GM12878 (cell line): ENCODE data around the gene BBS1. TPM values are rescaled to one million over a fixed set of nuclear protein-coding genes. Genes with fewer than 3 reads are reported as not detected.

Experiments
- ATAC-seq: fragments of 200-7000 bp; cut with Tn5 transposase; 3 replicates; pipeline ENCODE4 v1.9.1; 2020; ENCODE audit warnings: mild to moderate bottlenecking, moderate library complexity
- BruUV-seq: library from RNA; stranded (reverse); fragments of 400-500 nt; replicated peaks from 2 replicates; lab custom pipeline; 2021; lab: Mats Ljungman, UMichigan
- CTCF ChIA-PET: fragments of 300-600 bp; sonication (Branson Sonifier 250); formaldehyde crosslinking; extraction: SDS; loops from one replicate; lab custom pipeline; 2021; ENCODE audit warnings: inconsistent platforms; lab: Yijun Ruan, JAX
- POLR2A ChIA-PET: fragments of 350-600 bp; formaldehyde crosslinking; extraction: SDS; loops from one replicate; lab custom pipeline; 2021; ENCODE audit warnings: inconsistent platforms; lab: Charles Lee
- RAD21 ChIA-PET: fragments of 300-600 bp; sonication (Branson Sonifier 250); formaldehyde crosslinking; loops from one replicate; lab custom pipeline; 2023; ENCODE audit warnings: antibody characterized with exemption; ENCODE audit not compliant: unreplicated experiment; lab: Charles Lee
- SMC1A ChIA-PET: fragments of 300-600 bp; sonication (Branson Sonifier 250); formaldehyde crosslinking; loops from one replicate; lab custom pipeline; 2023; ENCODE audit not compliant: unreplicated experiment, uncharacterized antibody; lab: Charles Lee
- DNase-seq: peaks from one replicate; pipeline ENCODE4 v3.0.0-alpha.2; 2011; ENCODE audit warnings: low read depth, low spot score
- FAIRE-seq: peaks from 3 replicates; lab custom pipeline; 2011; peaks lifted over from hg19 to GRCh38; lab: Jason Lieb, UNC
- H2AFZ ChIP-seq: 2 replicates; pipeline ENCODE4 v1.6.0; 2011; ENCODE audit warnings: low read depth, low read length, control low read depth; ENCODE audit not compliant: control insufficient read depth
- H3K27ac ChIP-seq: 2 replicates; pipeline ENCODE4 v1.5.1; 2011; ENCODE audit warnings: control low read depth; ENCODE audit not compliant: control insufficient read depth, insufficient read depth
- H3K27me3 ChIP-seq, 2 experiments: replicated peaks in 1 of 2; 2 replicates each; pipeline versions ENCODE4 v1.6.0 to v1.6.1; 2011; ENCODE audit warnings: low read length in 1 of 2; ENCODE audit not compliant: control insufficient read depth in 2 of 2, insufficient read depth in 2 of 2
- H3K36me3 ChIP-seq, 2 experiments: 2 replicates each; pipeline ENCODE4 v1.5.1; 2011; ENCODE audit warnings: low read length in 1 of 2; ENCODE audit not compliant: control insufficient read depth in 2 of 2, insufficient read depth in 2 of 2
- H3K4me1 ChIP-seq: 2 replicates; pipeline ENCODE4 v1.6.1; 2011; ENCODE audit warnings: mild to moderate bottlenecking, low read length, moderate library complexity, mixed read lengths; ENCODE audit not compliant: control insufficient read depth, insufficient read depth
- H3K4me2 ChIP-seq: 2 replicates; pipeline ENCODE4 v1.6.0; 2011; ENCODE audit warnings: control low read depth; ENCODE audit not compliant: control insufficient read depth, insufficient read depth
- H3K4me3 ChIP-seq: fragments of 200-600 bp; sonication (generic); 2 replicates; pipeline ENCODE4 v1.5.1; 2016
- H3K79me2 ChIP-seq: 2 replicates; pipeline ENCODE4 v1.6.0; 2011; ENCODE audit warnings: low read length; ENCODE audit not compliant: control insufficient read depth, insufficient read depth
- H3K9ac ChIP-seq: 2 replicates; pipeline ENCODE4 v1.8.0; 2011; ENCODE audit warnings: low read length, control low read depth, mixed read lengths; ENCODE audit not compliant: control insufficient read depth, insufficient read depth
- H3K9me3 ChIP-seq: replicated peaks from 3 replicates; pipeline ENCODE4 v1.5.1; 2011; ENCODE audit warnings: mild to moderate bottlenecking, low read length; ENCODE audit not compliant: control insufficient read depth, insufficient read depth
- H4K20me1 ChIP-seq: 2 replicates; pipeline ENCODE4 v1.6.0; 2011; ENCODE audit not compliant: control insufficient read depth, insufficient read depth
- BHLHE40 ChIP-seq, 2 experiments: fragments of 450-650 bp in 1 of 2; IDR thresholded peaks; 2 replicates each; pipeline ENCODE4 v1.6.1; 2011 to 2017; ENCODE audit warnings: low read depth in 2 of 2, borderline replicate concordance in 1 of 2, improper control_type of control experiment in 1 of 2, low read length in 1 of 2, mild to moderate bottlenecking in 1 of 2
- HCFC1 ChIP-seq: fragments of 150-350 bp; IDR thresholded peaks from 2 replicates; pipeline ENCODE4 v1.6.1; 2014; ENCODE audit warnings: low read length
- IKZF2 ChIP-seq, 2 experiments: fragments of 450-650 bp; IDR thresholded peaks; 2 replicates each; pipeline ENCODE4 v1.6.1; 2017; ENCODE audit warnings: mild to moderate bottlenecking in 2 of 2, moderate library complexity in 2 of 2
- IRF4 ChIP-seq: IDR thresholded peaks from 2 replicates; pipeline ENCODE4 v1.6.1; 2011; ENCODE audit warnings: low read depth, low read length
- NFYA ChIP-seq: IDR thresholded peaks from 2 replicates; pipeline ENCODE4 v1.6.1; 2011; ENCODE audit warnings: low read depth, mild to moderate bottlenecking, low read length, improper control_type of control experiment, borderline replicate concordance
- ZNF24 ChIP-seq: fragments of 450-650 bp; IDR thresholded peaks from 2 replicates; pipeline ENCODE4 v1.6.1; 2017; ENCODE audit warnings: antibody characterized with exemption, mild to moderate bottlenecking
- ZZZ3 ChIP-seq: IDR thresholded peaks from 2 replicates; pipeline ENCODE4 v1.6.1; 2011; ENCODE audit warnings: low read depth; ENCODE audit not compliant: control insufficient read depth, insufficient read length
- WGBS: methylation state at CpG from one replicate; pipeline ENCODE4 v1.1.6; 2016; ENCODE audit warnings: low lambda C conversion rate; ENCODE audit not compliant: insufficient replicate concordance, insufficient coverage; ENCODE audit errors: missing lambda C conversion rate; 5-methylcytosine and 5-hydroxymethylcytosine counted together
- in situ Hi-C: fragments of 300-500 bp; cut with MboI; formaldehyde crosslinking; loops from 9 replicates; pipeline ENCODE4 v1.14.3; 2018; ENCODE audit warnings: mixed read lengths
- intact Hi-C: fragments of 100-400 bp; cut with micrococcal nuclease; formaldehyde crosslinking; loops from one replicate; pipeline ENCODE4 v1.14.2; 2022; ENCODE audit not compliant: unreplicated experiment
- polyA plus RNA-seq, 11 experiments: library from polyadenylated mRNA; depleted of rRNA in 4 of 11; unstranded in 6 of 11; stranded (reverse) in 5 of 11; fragments of >200 nt; fragmentation: Nextera tagmentation in 4 of 11; fragmentation: Illumina TruSeq in 1 of 11; extraction: Ambion mirVana in 4 of 11; extraction: Trizol in 1 of 11; gene quantifications; 1 replicate in 1 of 11; 2 replicates in 10 of 11; pipeline versions ENCODE4 v1.2.1 to v1.2.3, GENCODE V29; 2011 to 2016; ENCODE audit warnings: inconsistent platforms in 2 of 11, missing spikeins in 2 of 11, low read depth in 1 of 11
- total RNA-seq, 4 experiments: library from RNA; depleted of rRNA in 3 of 4; stranded (reverse); fragments of >200 nt in 3 of 4; fragmentation: Illumina TruSeq in 1 of 4; extraction: Trizol in 1 of 4; gene quantifications; 2 replicates each; pipeline versions ENCODE4 v1.2.1 to v1.2.3, GENCODE V29; 2013 to 2021
- TF ChIP-seq, protein P1 (sequence below): fragments of 450-650 bp; IDR thresholded peaks from 2 replicates; pipeline ENCODE4 v1.6.1; 2016; ENCODE audit warnings: mild to moderate bottlenecking

BBS1 gene
- total and polyA plus RNA-seq, 10 of the 15 experiments (the other 5 are each of a cell fraction or from before 2014, with no cell fraction given): 2.5 to 14.7 (median 8.7) TPM

DNA sequence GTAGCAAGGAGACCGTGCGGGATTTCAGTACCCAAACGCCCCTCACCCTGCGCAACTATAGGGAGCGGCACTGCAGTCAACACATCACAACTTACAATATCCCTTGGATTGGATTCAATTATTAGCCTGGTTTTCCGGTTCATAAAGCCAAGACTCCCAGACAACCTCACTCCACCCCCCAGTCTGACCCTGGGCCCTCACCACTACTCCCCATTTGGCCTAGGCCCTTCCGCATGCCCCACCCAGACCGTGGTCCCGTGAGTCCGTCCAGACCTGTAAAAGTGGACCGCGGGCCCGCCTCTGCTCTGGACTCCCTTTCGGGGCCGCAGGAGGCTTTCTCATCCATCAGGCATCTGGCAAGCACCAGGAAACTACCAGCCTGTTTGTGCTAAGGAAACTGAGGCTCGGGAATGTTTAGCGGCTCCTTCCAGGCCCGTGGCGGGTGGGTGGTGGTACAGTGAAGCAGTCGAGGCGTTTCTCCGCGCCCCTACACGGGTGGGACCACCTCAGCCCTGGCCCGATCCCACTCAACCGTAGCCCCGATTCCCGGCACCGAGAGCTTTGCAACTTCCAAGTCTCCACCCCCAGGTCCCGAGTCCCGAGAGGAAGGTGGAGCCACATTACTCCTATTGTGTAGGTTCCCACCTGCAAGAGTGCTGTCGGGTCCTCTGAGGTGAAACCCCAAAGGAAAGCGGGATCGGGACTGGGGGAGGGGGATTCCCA is 30.9 kb upstream of the BBS1 start:
- H3K36me3 ChIP-seq: peaks cover 0 to 2% of the 10 kb centered on the region in 2 experiments; a peak in 1 of 4 replicates
- no peak for DNase-seq
- peaks cover 23% of the 10 kb centered on the region for H3K79me2 ChIP-seq
- ChIA-PET SMC1A (interaction anchor here (0.7 to 2.7 kb wide), 15 partner anchors 13 to 199 kb away, joined by 3 to 10 read pairs (median 3); partner anchors contain the start of genes MRPL11, NPAS4 and PELI3), POLR2A (interaction anchor here (0.7 to 1.7 kb wide), 8 partner anchors 13 to 198 kb away, joined by 3 to 8 read pairs (median 6); partner anchors contain the start of genes MRPL11, PELI3, RBM4B and SLC29A2), RAD21 (interaction anchor here (0.6 to 3.7 kb wide), 19 partner anchors 9 to 199 kb away, joined by 3 to 23 read pairs (median 4); partner anchors contain the start of genes MRPL11, NPAS4, PELI3 and RBM4), CTCF (interaction anchor here (0.7 to 3.6 kb wide), 32 partner anchors 9 to 232 kb away, joined by 3 to 41 read pairs (median 4); partner anchors contain the start of genes BBS1, MRPL11, NPAS4 and PELI3)
- H3K27ac ChIP-seq: peak overlapping the region; percentile 89
- in situ Hi-C loops: no loop called here
- no peak for FAIRE-seq
- peak overlapping the region; percentile 95 for H3K9ac ChIP-seq
- 3% methylated on average over 30 of the region's 34 CpGs for whole genome bisulfite sequencing
- peak; percentile 13 for ATAC-seq
- H4K20me1 ChIP-seq: no peaks in the 10 kb centered on the region
- peaks cover 6% of the 10 kb centered on the region for H3K4me1 ChIP-seq
- no peaks in the 10 kb centered on the region for H3K27me3 ChIP-seq
- H2AFZ ChIP-seq: peak overlapping the region; percentile 55
- TF ChIP-seq NFYA (no peak), IRF4 (peak; percentile 12; the same call in 1 of the 2 replicates), ZZZ3 (no peak), BHLHE40 (IDR thresholded peaks at IDR 0.05; ENCODE audit: borderline replicate concordance in 1 of 2, low read depth in 2 of 2, low read length in 1 of 2) (peak in 1 of 2 experiments; percentile 8; a peak in 1 of 4 replicates), HCFC1 (no peak), ZNF24 (0 out of 2 replicates have a peak, but pooled peaks have one; percentile 7), IKZF2 (IDR thresholded peaks at IDR 0.05) (peak in 1 of 2 experiments; percentile 37; a peak in 1 of 4 replicates)
- TF ChIP-seq, protein P1, sequence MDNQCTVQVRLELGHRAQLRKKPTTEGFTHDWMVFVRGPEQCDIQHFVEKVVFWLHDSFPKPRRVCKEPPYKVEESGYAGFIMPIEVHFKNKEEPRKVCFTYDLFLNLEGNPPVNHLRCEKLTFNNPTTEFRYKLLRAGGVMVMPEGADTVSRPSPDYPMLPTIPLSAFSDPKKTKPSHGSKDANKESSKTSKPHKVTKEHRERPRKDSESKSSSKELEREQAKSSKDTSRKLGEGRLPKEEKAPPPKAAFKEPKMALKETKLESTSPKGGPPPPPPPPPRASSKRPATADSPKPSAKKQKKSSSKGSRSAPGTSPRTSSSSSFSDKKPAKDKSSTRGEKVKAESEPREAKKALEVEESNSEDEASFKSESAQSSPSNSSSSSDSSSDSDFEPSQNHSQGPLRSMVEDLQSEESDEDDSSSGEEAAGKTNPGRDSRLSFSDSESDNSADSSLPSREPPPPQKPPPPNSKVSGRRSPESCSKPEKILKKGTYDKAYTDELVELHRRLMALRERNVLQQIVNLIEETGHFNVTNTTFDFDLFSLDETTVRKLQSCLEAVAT: 0 out of 2 replicates have a peak, but pooled peaks have one; percentile 8
- intact Hi-C loops: loop anchor here (1.0 to 2.0 kb wide), 3 partner anchors 40 to 197 kb away; partner anchors contain the start of gene RBM4B
- BruUV-seq: TSS peak; percentile 95
- peak overlapping the region; percentile 87 for H3K4me2 ChIP-seq
- H3K4me3 ChIP-seq: peak overlapping the region; percentile 95
- no peaks in the 10 kb centered on the region for H3K9me3 ChIP-seq
